ENCODE data around the gene CLTB.
"Not testable (repeated sequence)": the region's sequence is repeated elsewhere in the genome, so short reads cannot be mapped to it uniquely, and the experiment has no call there.

The CLTB gene, protein sequence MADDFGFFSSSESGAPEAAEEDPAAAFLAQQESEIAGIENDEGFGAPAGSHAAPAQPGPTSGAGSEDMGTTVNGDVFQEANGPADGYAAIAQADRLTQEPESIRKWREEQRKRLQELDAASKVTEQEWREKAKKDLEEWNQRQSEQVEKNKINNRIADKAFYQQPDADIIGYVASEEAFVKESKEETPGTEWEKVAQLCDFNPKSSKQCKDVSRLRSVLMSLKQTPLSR

DNA sequence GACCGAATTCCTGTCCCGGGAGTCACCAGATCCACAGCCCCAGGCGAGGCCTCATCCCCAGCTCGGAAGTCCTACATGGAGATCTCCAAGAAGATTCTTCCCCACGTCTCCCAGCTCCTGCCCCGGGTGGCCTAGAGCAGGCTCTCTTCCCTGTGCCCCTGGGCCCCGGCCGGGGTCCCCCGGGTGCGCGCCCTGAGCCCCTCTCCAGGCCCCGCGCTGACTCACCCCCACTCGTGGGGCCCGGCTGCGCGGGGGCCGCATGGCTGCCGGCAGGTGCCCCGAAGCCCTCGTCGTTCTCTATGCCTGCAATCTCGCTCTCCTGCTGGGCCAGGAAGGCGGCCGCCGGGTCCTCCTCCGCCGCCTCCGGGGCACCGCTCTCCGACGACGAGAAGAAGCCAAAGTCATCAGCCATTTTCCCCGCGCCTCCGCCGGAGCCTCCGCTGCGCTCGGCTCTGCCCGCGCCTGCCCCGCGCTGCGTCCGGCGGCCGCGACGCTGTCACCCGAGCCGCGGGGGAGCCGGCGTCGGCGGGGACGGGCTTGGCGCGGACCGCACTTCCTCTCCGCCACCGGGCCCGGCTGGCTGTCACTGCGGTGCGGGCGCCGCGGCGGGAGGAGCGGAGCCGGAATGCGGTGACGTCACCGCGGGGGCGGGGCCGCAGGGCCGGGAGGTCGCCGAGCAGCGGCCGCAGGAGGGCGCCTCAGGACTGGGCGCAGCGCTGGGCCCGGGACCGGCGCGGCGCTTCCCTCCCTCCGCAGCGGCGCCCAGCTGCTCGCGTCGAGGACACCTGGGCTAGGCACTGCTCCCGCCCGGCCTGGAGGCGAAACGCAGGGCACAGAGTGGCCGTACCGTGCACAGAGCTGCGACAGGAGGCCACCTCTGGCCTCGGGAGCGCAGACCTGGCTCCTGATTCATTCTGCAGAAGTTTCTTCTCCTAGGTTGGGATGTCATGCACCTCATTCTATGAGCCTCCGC, at the start of gene CLTB:
TSS of gene CLTB (minus strand) at position 588 of the 973 bp plus-strand sequence. CDS start at position 412, 176 bp downstream.
- DNase-seq (ENCODE audit: low read depth in 2 of 2), result peak; percentile 89 to 96

DNA sequence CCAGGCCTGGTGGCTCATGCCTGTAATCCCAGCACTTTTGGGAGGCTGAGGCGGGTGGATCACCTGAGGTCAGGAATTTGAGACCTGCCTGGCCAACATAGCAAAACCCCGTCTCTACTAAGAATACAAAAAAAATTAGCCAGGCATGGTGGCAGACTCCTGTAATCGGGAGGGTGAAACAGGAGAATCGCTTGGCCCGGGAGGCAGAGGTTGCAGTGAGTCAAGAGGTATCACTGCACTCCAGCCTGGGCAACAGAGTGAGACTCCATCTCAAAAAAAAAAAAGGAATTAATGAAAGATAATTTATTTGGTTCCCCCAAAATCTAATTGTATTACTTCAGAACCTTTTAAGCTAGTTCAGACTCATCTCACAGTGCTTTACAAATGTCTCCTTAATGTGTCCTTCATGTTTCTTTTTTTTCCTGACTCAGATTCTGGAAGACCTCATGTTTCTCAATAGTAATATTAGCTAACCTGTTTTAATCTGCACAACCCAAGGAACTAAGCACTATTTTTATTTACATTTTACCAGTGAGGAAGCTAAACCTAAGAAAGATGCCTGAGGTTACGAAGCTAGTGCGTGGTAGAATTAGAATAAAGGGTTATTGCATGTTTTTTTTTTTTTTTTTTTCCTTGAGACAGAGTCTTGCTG, 46.9 kb upstream of the CLTB start:
- DNase-seq (ENCODE audit: low read depth in 2 of 2), result no peak

GRCh38 chr5:176461349-176461748, 45.0 kb upstream of the CLTB start:
- DNase-seq (ENCODE audit: low read depth in 2 of 2), result no peak

GRCh38 chr5:176458904-176459561, 42.7 kb upstream of the CLTB start:
- no peak for DNase-seq (ENCODE audit: low read depth in 2 of 2)

DNA sequence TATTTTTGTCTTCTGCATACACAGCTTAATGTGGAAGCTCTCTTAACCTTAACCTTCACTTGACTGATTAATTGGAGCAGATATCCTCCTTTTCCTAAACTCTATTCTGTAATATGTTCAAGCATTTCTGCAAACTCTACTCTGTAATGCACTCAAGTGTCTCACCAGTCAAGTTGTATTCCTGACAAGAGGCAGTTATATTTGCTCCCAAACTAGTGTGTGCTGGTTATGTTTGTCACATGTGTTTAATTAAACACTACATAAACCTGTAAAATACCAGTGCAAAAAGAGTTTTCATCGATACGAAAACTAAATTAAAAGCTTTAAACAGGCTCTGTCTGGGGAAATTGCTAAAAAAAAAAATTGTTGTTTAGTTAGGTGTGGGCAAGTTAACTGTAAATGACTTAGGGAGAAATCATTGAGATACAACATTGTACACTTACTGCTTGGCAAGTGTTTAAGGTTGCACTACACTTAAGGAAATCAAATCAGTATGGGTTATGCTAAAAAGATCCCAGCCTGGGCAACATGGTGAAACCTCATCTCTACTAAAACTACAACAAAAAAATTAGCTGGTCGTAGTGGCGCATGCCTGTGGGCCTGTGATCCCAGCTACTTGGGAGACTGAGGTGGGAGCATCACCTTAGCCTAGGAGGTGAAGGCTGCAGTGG, 38.5 kb upstream of the CLTB start:
- no peak for DNase-seq (ENCODE audit: low read depth in 2 of 2)

GRCh38 chr5:176450077-176450476, 33.7 kb upstream of the CLTB start:
- DNase-seq (ENCODE audit: low read depth in 2 of 2), result no peak

GRCh38 chr5:176447978-176448608, 31.8 kb upstream of the CLTB start, which contains the start of gene FAF2:
Gene FAF2 (plus strand): TSS chr5:176448385. CDS start chr5:176448408, 23 bp downstream.
- DNase-seq (ENCODE audit: low read depth in 2 of 2), result peak; percentile 96 to 98

DNA sequence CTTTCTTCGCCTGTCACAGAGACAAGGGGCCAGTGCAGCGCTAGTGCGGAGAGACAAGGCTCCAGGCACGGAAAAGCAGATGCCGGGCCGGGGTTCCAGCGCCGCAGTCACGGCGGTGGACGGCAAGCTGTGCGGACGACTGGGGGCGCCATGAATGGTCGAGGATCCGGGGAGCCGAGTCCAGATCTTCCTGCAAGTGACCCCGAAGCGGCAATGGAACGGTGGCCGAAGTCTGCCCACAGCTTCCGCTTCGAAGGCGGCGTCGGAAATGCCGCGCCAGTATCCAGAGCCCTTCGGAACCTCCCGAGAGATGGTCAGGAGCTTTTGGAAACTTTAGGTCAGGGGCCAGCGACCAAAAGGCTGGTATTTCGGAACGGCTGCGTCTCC, 31.2 kb upstream of the CLTB start:
- DNase-seq (ENCODE audit: low read depth in 2 of 2), result no peak

GRCh38 chr5:176446884-176447590, 30.7 kb upstream of the CLTB start:
- no peak for DNase-seq (ENCODE audit: low read depth in 2 of 2)

GRCh38 chr5:176446028-176446665, 29.8 kb upstream of the CLTB start:
- no peak for DNase-seq (ENCODE audit: low read depth in 2 of 2)

DNA sequence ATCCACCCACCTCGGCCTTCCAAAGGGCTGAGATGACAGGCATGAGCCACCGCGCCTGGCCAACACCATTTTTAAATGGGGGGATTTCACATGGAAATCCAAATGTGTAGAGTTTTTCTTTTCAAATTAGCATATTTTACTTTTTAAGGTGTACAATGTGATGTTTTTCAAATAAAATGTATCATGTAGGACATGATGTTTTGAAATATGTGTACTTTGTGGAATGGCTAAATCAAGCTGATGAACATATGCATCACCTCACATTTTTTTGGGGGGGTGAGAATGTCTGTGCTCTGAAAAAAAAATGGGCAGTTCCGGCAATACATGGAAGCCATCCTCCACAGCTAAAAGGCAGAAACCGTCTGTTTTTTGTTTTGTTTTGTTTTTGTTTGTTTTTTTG, 28.4 kb upstream of the CLTB start:
- no peak for DNase-seq (ENCODE audit: low read depth in 2 of 2)

- DNase-seq (ENCODE audit: low read depth in 2 of 2), result not testable (repeated sequence)
Observed at GRCh38 chr5:176442911-176443310, 26.6 kb upstream of the CLTB start.

GRCh38 chr5:176441921-176442323, 25.6 kb upstream of the CLTB start:
- no peak for DNase-seq (ENCODE audit: low read depth in 2 of 2)

DNA sequence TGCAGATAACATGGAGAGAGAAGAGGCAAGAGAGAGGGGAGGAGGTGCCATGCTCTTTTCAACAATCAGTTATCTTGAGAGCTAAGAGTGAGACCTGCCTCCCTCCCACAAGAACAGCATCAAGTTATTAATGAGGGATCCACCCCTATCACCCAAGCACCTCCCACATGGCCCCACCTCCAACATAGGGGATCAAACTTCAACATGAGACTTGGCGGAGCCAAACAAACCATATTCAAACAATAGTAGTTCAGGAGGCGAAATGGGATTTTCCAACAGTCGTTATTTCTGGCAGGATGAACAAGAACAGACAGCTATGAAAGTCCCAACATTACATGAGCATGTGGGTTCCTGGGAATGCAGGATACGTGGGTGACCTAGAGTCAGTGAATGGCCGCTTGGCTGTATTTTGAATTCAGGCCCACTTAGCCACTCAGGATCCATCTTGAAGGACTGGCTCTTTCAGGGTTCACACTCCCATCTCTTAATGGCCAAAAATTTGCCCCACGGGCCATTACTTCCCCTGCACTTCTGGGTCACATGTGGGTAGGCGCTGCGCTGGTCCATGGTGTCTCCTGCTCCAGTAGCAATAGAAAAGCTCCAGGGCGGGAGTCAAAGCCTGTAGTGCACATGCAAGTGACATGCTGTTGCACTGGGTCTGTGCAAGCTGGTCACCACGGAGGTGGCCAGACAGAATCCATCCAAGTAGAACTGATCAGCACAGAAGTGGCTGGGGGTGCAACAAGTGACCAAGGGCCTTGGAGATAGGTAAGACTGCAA, 24.8 kb upstream of the CLTB start:
- DNase-seq (ENCODE audit: low read depth in 2 of 2), result no peak

DNA sequence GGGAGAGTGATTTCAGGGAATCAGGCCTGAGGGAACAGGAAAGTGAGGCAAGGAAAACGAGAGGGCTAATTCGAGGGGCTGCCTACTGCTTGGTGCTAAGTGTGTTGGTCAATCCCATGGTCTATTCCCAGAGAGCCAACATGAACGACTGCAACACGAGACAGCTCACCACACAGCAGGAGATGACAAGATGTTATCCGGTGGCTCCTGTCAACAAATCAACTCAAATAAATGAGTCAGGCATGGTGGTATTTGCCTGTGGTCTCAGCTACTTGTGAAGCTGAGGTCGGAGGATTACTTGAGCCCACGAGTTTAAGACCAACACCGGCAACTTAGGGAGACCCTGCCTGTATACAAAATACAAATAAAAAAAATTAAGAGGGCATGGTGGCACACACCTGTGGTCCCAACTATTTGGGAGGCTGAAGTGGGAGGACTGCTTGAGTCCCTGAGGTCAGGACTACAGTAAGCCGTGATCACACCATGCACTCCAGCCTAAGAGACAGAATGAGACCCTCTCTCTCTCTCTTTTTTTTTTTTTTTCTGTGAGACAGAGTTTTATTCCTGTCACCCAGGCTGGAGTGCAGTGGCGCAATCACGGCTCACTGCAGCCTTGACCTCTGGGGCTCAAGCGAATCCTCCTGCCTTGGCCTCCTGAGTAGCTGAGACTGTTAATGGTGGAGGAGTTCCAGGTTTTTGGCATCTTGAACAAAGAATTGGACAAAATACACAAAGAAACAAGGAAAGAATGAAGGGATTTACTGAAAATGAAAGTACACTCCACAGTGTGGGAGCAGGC, 22.8 kb upstream of the CLTB start:
- no peak for DNase-seq (ENCODE audit: low read depth in 2 of 2)

DNA sequence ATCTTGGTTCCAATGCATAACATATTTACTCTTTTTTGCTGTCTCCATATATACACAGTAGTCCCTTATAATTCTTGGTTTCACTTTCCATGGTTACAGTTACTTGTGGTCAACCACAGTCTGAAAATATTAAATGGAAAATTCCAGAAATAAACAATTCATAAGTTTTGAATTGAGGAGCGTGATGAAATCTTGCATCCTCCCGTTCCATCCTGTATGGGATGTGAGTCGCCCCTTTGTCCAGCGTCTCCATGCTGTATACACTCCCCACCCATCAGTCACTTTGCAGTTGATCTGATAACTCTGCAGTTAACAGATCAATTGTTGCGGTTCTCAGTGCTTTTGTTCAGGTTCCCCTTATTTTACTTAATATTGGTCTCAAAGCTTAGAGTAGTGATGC, 20.3 kb upstream of the CLTB start:
- DNase-seq (ENCODE audit: low read depth in 2 of 2), result no peak

DNA sequence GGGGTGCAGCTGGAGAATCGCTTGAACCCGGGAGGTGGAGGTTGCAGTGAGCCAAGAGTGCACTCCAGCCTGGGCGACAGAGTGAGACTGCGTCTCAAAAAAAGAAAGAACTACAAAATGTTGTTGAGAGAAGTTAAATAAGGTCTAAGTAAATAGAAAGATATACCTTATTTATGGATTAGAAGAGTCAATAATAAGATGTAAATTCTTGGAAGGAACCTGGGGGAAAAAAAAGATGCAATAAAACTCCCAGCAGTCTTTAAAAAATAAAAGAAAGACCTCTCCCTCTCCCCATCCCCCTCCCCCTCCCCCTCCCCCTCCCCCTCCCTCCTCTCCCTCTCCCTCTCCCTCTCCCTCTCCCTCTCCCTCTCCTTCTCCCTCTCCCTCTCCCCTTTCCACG, 16.4 kb upstream of the CLTB start:
- DNase-seq (ENCODE audit: low read depth in 2 of 2), result no peak

- no peak for DNase-seq (ENCODE audit: low read depth in 2 of 2)
Observed at GRCh38 chr5:176429972-176430371, 13.6 kb upstream of the CLTB start.

All from stimulated activated CD4-positive, alpha-beta T cell treated with anti-CD3 and anti-CD28 coated beads, Interleukin-1b, Interleukin-23, amount 100 ng/mL, for 4 hours (primary cell).